Suprapubic skin (tissue), 4 donors: ENCODE measurements around the gene CRTAC1.

ENCODE experiments used
- POLR2A ChIP-seq, 2 donors: fragments of 450-650 bp; IDR thresholded peaks; one replicate each; pipeline ENCODE4 v1.6.1; 2017; ENCODE audit warnings: antibody characterized with exemption in 2 of 2, mild to moderate bottlenecking in 2 of 2, moderate library complexity in 2 of 2
- POLR2AphosphoS5 ChIP-seq, 3 donors: sonication (generic); formaldehyde crosslinking; IDR thresholded peaks; one replicate each; pipeline ENCODE4 v1.6.1; 2017; ENCODE audit warnings: antibody characterized with exemption in 3 of 3
- TF ChIP-seq, protein P1 (sequence below), 2 donors: fragments of 200-600 bp in 1 of 2; fragments of 450-650 bp in 1 of 2; sonication (generic) in 1 of 2; IDR thresholded peaks; one replicate each; pipeline ENCODE4 v1.5.1; 2016 to 2019; ENCODE audit warnings: antibody characterized with exemption in 2 of 2, mild to moderate bottlenecking in 1 of 2, moderate library complexity in 1 of 2

DNA sequence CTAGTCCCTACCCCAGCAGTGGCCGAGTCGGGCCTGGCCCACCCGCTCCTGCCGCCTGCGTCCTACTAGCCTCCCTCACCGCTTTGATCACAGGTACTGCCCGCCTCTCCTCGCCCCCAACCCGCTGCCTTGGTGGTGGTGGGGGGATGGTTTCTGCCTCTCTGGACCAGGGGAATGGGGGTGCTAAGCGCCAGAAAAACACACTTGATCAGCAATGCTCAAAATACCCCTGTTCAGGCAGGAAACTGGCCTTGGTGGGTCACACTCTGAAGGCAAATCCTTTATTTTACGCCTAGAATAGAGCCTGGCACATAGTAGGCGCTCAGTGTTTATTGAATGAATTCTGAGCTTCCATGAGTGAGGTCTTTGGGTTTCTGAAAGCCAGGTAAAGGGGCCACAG is 1.0 kb upstream of the CRTAC1 start:
- TF ChIP-seq POLR2AphosphoS5 (IDR thresholded peaks at IDR 0.05) (no peak), POLR2A (IDR thresholded peaks at IDR 0.05) (no peak)
- TF ChIP-seq, protein P1, sequence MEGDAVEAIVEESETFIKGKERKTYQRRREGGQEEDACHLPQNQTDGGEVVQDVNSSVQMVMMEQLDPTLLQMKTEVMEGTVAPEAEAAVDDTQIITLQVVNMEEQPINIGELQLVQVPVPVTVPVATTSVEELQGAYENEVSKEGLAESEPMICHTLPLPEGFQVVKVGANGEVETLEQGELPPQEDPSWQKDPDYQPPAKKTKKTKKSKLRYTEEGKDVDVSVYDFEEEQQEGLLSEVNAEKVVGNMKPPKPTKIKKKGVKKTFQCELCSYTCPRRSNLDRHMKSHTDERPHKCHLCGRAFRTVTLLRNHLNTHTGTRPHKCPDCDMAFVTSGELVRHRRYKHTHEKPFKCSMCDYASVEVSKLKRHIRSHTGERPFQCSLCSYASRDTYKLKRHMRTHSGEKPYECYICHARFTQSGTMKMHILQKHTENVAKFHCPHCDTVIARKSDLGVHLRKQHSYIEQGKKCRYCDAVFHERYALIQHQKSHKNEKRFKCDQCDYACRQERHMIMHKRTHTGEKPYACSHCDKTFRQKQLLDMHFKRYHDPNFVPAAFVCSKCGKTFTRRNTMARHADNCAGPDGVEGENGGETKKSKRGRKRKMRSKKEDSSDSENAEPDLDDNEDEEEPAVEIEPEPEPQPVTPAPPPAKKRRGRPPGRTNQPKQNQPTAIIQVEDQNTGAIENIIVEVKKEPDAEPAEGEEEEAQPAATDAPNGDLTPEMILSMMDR (IDR thresholded peaks at IDR 0.05): no peak
